Loucy (cell line): ENCODE measurements around the gene TBCC.

Source experiments
- H2AFZ ChIP-seq: fragments of 200-600 bp; sonication (generic); 2 replicates; pipeline ENCODE4 v1.6.0; 2016; ENCODE audit warnings: antibody characterized with exemption, mild to moderate bottlenecking, low read length, moderate library complexity
- H3F3A ChIP-seq: fragments of 200-600 bp; 2 replicates; pipeline ENCODE4 v1.6.0; 2016; ENCODE audit warnings: antibody characterized with exemption, low read depth, mild to moderate bottlenecking
- H3K27me3 ChIP-seq: fragments of 200-600 bp; sonication (generic); 2 replicates; pipeline ENCODE4 v1.6.1; 2014; ENCODE audit warnings: low read length, mild to moderate bottlenecking; ENCODE audit not compliant: insufficient read depth, poor library complexity, severe bottlenecking
- H3K36me3 ChIP-seq: fragments of 200-600 bp; sonication (generic); 2 replicates; pipeline ENCODE4 v1.6.1; 2016; ENCODE audit warnings: low read length; ENCODE audit not compliant: insufficient read depth
- H3K4me1 ChIP-seq: fragments of 200-600 bp; sonication (generic); 2 replicates; pipeline ENCODE4 v1.5.1; 2014; ENCODE audit warnings: low read length, mild to moderate bottlenecking; ENCODE audit not compliant: insufficient read depth, poor library complexity, severe bottlenecking
- H3K4me2 ChIP-seq: fragments of 200-600 bp; sonication (generic); 2 replicates; pipeline ENCODE4 v1.6.0; 2014; ENCODE audit warnings: antibody characterized with exemption, low read length, low read depth, mild to moderate bottlenecking; ENCODE audit not compliant: poor library complexity, severe bottlenecking
- H3K4me3 ChIP-seq: fragments of 200-600 bp; sonication (generic); 2 replicates; pipeline ENCODE4 v1.5.1; 2014; ENCODE audit warnings: low read length, mild to moderate bottlenecking, mixed read lengths; ENCODE audit not compliant: poor library complexity, severe bottlenecking
- H3K79me2 ChIP-seq: fragments of 200-600 bp; sonication (generic); 2 replicates; pipeline ENCODE4 v1.6.1; 2014; ENCODE audit warnings: low read length; ENCODE audit not compliant: insufficient read depth
- H3K9ac ChIP-seq: fragments of 200-600 bp; sonication (generic); 2 replicates; pipeline ENCODE4 v1.6.0; 2014; ENCODE audit warnings: mild to moderate bottlenecking, low read depth, low read length, moderate library complexity; ENCODE audit not compliant: poor library complexity, severe bottlenecking
- H3K9me2 ChIP-seq: fragments of 200-600 bp; sonication (generic); replicated peaks from 2 replicates; pipeline ENCODE4 v1.6.1; 2016; ENCODE audit warnings: low read depth, low read length, mixed read lengths
- H3K9me3 ChIP-seq: fragments of 200-600 bp; sonication (generic); 2 replicates; pipeline ENCODE4 v1.6.1; 2014; ENCODE audit warnings: mild to moderate bottlenecking, antibody characterized with exemption, low read length, low read depth; ENCODE audit not compliant: insufficient read depth
- H4K20me1 ChIP-seq: fragments of 200-600 bp; sonication (generic); 2 replicates; pipeline ENCODE4 v1.6.0; 2014; ENCODE audit warnings: antibody characterized with exemption, low read length, mild to moderate bottlenecking; ENCODE audit not compliant: insufficient read depth, poor library complexity, severe bottlenecking
- EZH2phosphoT487 ChIP-seq: fragments of 200-600 bp; IDR thresholded peaks from 2 replicates; pipeline ENCODE4 v1.6.1; 2018; ENCODE audit warnings: antibody characterized with exemption, mild to moderate bottlenecking, moderate library complexity, borderline replicate concordance
- TF ChIP-seq, protein P1 (sequence below): fragments of 200-600 bp; sonication (generic); conservative IDR thresholded peaks from 2 replicates; pipeline ENCODE4 v1.5.1; 2014; ENCODE audit warnings: mild to moderate bottlenecking, antibody characterized with exemption, low read length

The TBCC gene

GRCh38 chr6:42748203-42748898 is 2.4 kb upstream of the TBCC start:
- peak overlapping the region; percentile 92 for H3K4me3 ChIP-seq
- H3K4me2 ChIP-seq = peak overlapping the region; percentile 88
- H3K36me3 ChIP-seq = no peaks in the 10 kb centered on the region
- H3K4me1 ChIP-seq = peaks cover 28% of the 10 kb centered on the region
- 0 out of 2 replicates have a peak, but pooled peaks cover 8% of the 10 kb centered on the region for H3F3A ChIP-seq
- H3K27me3 ChIP-seq = no peaks in the 10 kb centered on the region
- H3K79me2 ChIP-seq = peaks cover 42% of the 10 kb centered on the region
- H2AFZ ChIP-seq = no peak overlapping the region
- no peaks in the 10 kb centered on the region for H3K9me3 ChIP-seq
- peaks cover 22% of the 10 kb centered on the region for H4K20me1 ChIP-seq
- peak overlapping the region; percentile 93 for H3K9ac ChIP-seq
- TF ChIP-seq EZH2phosphoT487 = no peak
- TF ChIP-seq, protein P1, sequence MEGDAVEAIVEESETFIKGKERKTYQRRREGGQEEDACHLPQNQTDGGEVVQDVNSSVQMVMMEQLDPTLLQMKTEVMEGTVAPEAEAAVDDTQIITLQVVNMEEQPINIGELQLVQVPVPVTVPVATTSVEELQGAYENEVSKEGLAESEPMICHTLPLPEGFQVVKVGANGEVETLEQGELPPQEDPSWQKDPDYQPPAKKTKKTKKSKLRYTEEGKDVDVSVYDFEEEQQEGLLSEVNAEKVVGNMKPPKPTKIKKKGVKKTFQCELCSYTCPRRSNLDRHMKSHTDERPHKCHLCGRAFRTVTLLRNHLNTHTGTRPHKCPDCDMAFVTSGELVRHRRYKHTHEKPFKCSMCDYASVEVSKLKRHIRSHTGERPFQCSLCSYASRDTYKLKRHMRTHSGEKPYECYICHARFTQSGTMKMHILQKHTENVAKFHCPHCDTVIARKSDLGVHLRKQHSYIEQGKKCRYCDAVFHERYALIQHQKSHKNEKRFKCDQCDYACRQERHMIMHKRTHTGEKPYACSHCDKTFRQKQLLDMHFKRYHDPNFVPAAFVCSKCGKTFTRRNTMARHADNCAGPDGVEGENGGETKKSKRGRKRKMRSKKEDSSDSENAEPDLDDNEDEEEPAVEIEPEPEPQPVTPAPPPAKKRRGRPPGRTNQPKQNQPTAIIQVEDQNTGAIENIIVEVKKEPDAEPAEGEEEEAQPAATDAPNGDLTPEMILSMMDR = no peak
- H3K9me2 ChIP-seq = no peaks in the 10 kb centered on the region

DNA sequence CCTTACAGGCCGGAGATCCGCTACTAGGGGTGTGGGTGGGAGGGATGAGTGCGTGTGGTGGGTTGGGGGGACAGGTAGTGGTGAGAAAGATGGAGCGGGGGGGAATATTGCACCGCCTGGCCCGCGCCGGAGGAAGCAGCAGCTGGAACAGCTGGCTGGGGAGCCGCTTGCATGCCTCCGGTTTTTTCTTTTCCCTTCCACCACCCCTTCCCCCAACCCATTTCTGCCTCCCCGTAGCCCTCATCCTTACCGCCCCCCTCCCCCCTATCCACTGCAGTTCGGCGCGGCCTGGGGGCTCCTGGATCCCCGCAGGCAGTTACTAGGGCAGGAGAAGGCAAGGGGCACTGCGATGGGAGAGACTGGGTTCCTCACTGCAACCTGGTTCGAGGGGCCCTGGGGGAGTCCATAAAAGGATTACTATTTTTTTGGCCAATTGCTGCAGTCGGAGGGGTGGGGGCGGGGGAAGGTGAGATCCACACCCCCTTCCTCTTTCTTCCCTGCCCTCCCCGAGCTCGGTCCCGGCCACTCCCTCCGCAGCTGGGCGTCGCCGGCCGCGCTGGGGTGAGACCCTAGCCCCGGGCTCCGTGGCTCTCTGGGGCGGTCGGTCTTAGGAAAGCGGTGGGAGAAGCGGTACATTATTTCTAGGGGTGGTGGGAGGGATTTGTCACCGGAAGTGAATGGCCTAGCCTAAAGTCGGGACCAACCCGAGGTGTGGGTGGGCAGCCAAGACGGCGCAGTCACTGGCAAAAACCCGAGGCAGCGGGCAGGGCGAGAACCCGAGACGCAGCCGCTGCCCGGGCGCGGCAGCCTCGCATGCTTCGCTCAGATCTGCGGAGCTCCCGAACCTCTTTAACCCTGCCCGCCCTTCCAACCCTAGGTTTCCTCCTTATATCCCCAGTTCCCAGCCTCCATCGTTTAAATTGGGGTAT is 824 bp upstream of the TBCC start:
- peak overlapping the region; percentile 92 for H2AFZ ChIP-seq

GRCh38 chr6:42745083-42745639 is 742 bp downstream of the TBCC start:
- peaks cover 42% of the 10 kb centered on the region for H3K79me2 ChIP-seq
- H3K9ac ChIP-seq = peak overlapping the region; percentile 93
- no peak for TF ChIP-seq EZH2phosphoT487
- TF ChIP-seq, protein P1 = no peak
- H3K9me3 ChIP-seq = no peaks in the 10 kb centered on the region
- no peaks in the 10 kb centered on the region for H3K9me2 ChIP-seq
- H3K4me3 ChIP-seq = peak overlapping the region; percentile 92
- H3F3A ChIP-seq = peaks cover 8% of the 10 kb centered on the region; the same call in 1 of the 2 replicates
- H3K4me2 ChIP-seq = peak overlapping the region; percentile 99
- peaks cover 42% of the 10 kb centered on the region for H3K4me1 ChIP-seq
- no peak overlapping the region for H2AFZ ChIP-seq
- H3K36me3 ChIP-seq = no peaks in the 10 kb centered on the region
- H4K20me1 ChIP-seq = peaks cover 22% of the 10 kb centered on the region
- no peaks in the 10 kb centered on the region for H3K27me3 ChIP-seq

More for the DNA sequence above, 824 bp upstream of the TBCC start:
- Histone ChIP-seq H3K27me3 (no peaks in the 10 kb centered on the region), H3K9me2 (no peaks in the 10 kb centered on the region), H4K20me1 (peaks cover 22% of the 10 kb centered on the region), H3K4me2 (peak overlapping the region; percentile 88), H3K4me1 (peaks cover 38% of the 10 kb centered on the region), H3K36me3 (no peaks in the 10 kb centered on the region), H3K79me2 (peaks cover 44% of the 10 kb centered on the region), H3F3A (peaks cover 8% of the 10 kb centered on the region; the same call in 1 of the 2 replicates), H3K9me3 (no peaks in the 10 kb centered on the region), H3K4me3 (peak overlapping the region; percentile 92), H3K9ac (peak overlapping the region; percentile 93)
- TF ChIP-seq, protein P1 = no peak
- no peak for TF ChIP-seq EZH2phosphoT487
